NCI-H446 treated with DMSO at 0.1 percent for 48 hours (cell line): ENCODE data around the gene TRIM13.

ENCODE experiments used
- DNase-seq: peaks from one replicate; lab custom pipeline; 2025; lab: John Stamatoyannopoulos, UW

Gene TRIM13

DNA sequence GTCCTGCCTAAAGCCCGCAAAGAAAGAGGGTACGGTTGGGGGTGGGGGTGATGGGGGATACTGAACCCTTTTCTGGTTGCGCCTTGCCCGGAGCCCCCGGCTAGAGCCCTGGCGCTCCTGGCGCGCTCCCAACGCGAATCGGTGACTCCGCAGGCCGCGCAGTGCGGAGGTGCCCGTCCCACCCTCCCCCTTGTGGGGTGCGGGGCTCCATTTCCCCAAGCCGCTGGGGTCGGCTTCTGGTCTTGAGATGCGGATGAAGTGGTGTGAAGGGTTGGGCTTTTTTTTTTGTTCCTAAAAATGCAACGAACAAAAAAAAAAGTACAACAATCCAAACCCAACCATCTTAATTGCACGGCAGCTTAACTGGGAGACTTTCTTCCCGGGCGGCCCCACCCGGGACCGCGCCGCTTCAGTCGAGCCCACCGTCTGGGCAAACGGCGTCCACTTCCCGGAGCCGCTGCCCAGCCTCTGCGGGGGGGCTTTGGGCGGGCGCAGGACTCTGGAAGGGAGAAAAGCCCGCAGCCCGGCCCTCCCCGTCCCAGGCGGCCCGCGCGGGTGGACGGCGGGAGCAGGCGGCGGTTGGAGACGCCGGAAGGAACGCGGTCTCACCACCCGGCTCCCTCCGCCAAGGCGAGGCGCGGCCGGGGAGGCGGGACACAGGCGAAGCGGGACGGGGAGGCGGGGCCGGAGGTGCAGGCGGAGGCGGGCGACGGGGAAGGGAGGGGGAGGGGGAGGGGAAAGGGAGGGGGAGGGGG is 504 bp upstream of the TRIM13 start:
- no peak for DNase-seq

DNA sequence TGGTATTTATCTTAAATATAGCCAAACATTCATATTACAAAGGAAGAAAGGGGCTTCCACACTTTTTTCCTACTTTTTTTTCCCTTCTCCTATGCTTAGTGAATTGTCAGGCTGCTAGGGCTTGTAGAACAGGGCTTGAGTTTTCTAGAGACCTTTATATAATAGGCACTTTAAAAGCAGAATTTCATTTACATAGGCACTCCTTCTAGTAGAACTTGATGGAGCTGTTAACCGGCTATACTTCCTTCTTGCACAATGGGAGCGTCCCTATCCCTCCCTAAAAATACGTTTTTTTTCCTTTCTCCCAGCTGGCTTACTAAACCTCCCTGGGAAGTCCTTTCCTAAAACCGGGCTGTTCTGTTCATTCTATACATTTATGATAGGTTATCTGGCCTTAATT is 1.1 kb downstream of the TRIM13 start:
- DNase-seq: no peak

DNA sequence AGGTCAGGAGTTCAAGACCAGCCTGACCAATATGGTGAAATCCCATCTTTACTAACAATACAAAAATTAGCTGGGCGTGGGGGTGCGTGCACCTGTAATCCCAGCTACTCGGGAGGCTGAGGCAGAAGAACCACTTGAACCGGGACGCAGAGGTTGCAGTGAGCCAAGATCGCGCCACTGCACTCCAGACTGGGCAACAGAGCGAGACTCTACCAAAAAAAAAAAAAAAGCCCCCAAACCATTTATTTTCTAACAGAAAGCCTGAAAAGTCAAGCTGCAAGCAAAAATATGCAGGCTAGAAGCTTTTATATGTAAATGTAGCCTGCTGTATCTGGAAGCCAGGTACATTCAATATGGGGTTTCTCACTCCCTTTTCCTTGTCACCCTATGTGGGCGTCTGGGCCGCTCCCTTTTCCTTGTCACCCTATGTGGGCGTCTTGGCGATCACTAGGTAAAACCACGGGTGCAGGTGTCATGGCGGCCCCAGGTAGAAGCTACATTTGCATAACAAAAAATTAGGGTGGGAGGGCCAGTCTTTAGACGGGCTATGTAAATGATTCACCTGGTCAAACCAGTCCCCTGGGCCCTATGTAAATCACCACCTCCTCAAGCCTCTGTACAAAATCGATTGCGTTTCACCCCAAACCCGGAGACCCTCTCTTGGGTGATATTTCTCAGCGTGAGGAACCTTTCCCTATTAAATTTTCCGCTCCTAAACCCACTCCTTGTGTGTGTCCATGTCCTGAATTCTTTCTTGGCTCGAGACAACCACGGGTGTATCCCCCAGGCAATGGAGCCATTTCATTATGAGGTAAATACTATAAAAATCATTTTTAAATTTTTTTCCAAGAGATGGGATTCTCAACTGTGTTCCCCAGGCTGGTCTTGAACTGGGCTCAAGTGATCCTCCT is 2.1 kb downstream of the TRIM13 start:
- no peak for DNase-seq

DNA sequence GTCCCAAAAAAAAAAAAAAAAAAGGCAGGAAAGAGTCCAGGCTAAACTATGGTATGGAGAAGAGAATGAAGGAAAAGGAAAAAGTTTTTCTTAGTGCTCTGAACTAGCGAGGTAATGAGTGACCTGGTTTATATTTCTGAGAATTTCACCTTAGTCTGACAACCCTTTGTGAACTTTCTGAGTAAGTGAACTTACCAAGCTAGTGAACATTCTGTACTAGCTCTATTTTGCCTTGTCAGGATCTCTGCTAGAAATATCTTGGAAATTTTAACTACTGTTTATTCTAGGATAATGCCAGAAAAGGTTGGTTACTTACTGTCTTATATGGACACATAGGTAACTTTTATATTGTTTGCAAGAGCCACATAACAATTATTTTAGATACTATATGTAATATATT is 4.4 kb downstream of the TRIM13 start:
- no peak for DNase-seq

DNA sequence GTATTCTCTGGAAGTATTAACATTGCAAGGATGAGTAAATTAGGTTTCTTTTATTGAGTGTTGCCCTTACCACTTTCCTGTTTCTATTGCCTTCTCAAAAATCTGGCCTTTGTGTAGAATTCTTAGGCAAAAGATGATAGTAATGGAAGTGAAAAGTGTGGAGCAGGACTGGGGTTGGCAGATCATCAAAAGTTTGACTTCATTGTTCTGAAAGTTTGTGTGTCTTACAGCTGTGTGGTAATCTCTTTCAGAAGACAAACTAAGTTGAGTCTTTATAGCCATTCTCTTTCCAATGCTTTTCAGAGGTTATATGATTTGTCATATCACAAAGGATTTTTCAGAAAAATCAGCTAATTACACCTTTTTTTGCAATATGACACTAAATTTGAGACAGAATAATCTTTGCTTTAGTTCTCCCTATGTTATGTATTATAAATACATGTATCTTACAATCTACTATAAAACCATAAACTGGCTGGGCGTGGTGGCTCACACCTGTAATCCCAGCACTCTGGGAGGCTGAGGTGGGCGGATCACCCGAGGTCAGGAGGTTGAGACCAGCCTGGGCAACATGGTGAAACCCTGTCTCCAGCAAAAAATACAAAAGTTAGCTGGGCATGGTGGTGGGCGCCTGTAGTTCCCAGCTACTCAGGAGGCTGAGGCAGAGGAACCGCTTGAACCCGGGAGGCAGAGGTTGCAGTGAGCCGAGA is 9.7 kb downstream of the TRIM13 start:
- DNase-seq: no peak

DNA sequence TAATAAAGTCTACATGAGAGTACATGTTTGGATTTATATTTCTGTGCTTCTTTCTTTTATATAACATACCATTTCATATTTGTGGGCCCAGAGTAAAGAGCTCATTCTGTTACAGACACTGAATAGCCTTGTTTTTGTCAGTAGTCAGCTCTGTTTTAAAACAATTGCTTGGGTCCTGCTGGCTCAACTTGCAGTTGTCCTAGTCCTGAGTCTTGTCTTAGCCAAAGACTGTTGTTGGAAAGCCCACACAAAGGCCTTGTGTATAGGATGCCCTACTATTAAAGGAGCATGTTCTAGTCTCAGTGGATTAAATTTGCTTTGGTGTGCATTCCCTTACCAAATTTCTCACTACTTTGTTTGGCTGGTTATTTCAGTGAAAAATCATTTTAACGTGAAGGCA is 14.6 kb downstream of the TRIM13 start:
- DNase-seq: no peak

DNA sequence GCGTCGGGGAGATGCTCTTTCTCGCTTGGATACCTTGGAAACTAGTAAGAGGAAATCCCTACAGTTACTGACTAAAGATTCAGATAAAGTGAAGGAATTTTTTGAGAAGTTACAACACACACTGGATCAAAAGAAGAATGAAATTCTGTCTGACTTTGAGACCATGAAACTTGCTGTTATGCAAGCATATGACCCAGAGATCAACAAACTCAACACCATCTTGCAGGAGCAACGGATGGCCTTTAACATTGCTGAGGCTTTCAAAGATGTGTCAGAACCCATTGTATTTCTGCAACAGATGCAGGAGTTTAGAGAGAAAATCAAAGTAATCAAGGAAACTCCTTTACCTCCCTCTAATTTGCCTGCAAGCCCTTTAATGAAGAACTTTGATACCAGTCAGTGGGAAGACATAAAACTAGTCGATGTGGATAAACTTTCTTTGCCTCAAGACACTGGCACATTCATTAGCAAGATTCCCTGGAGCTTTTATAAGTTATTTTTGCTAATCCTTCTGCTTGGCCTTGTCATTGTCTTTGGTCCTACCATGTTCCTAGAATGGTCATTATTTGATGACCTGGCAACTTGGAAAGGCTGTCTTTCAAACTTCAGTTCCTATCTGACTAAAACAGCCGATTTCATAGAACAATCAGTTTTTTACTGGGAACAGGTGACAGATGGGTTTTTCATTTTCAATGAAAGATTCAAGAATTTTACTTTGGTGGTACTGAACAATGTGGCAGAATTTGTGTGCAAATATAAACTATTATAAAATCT is 15.7 kb downstream of the TRIM13 start:
- no peak for DNase-seq

DNA sequence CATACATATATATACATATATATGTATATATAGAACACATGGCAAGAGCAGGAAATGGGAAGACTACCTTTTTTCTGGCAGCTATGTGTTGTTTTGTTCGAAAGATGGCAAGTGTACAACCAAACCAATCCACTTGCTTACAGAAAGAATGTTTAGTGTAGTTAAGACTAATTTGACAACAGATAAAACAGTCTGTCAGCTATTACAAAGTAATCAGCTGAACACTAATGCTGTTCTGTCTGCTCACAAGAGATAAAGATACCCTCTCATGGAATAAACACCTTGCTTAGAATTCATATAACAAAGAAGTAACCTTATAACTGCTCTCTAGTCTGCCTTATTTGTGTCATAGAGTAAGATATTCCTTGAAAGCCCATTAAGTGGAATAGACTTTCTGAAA is 17.5 kb downstream of the TRIM13 start:
- no peak for DNase-seq

DNA sequence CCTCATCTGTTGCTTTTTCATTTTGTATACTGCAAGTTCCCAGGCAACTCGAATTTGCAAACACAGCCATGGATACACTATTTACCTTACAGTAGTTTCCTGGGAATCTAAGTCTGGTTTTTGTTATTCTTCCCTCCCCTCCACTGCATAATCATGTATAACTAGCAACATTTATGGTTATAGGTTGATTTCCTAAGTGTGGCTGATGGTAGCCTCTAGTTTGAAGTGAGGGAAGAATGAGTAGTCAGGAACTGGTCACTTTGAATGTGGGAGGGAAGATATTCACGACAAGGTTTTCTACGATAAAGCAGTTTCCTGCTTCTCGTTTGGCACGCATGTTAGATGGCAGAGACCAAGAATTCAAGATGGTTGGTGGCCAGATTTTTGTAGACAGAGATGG is 18.4 kb downstream of the TRIM13 start, which contains the start of gene KCNRG:
Gene KCNRG (plus strand): TSS at position 187 of the 400 bp plus-strand sequence. CDS start 50 bp downstream, at position 237.
- no peak for DNase-seq

DNA sequence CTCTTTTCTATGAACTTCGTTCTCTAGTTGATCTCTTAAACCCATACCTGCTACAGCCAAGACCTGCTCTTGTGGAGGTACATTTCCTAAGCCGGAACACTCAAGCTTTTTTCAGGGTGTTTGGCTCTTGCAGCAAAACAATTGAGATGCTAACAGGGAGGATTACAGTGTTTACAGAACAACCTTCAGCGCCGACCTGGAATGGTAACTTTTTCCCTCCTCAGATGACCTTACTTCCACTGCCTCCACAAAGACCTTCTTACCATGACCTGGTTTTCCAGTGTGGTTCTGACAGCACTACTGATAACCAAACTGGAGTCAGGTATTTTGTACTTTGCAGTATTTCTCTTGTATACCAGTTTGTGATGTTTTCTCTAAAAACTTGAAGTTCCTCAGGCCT is 18.9 kb downstream of the TRIM13 start:
- no peak for DNase-seq

DNA sequence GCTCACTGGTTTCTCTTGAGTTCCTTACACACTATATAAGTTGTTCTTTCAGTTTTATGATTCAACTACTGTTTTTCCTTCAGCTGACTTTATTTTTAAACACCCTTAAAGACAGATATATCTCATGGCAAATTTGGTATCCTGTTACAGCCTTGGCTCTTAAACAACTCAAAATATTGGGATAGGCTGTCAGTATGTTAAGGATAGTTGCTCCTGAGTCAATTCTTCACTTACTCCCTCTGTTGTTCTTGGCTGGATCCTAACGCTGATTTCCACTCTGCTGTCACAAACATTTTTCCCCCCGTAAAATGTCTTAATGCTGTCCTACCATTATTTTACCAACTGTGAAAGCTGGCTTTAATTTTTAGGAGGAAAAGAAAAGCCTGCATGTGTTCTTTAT is 19.6 kb downstream of the TRIM13 start:
- no peak for DNase-seq

DNA sequence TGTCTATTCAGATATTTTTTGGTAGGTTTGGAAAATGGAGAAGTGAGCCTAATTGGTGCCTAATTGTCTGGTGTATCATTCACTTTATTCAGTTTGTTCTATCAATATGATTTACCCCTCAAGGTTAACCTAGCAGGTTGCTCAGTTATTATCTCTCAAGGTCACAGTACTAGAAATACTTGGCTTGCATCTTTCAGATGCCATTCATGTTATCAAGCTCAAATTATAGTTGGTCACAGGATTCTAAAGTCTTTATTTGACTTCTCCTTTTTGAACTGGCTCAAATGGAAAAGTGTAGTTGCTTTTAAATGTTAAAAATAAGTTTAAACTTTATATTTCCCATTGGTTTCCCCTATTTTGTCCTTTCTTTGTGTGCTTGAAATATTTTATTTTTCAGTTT is 21.0 kb downstream of the TRIM13 start:
- no peak for DNase-seq

DNA sequence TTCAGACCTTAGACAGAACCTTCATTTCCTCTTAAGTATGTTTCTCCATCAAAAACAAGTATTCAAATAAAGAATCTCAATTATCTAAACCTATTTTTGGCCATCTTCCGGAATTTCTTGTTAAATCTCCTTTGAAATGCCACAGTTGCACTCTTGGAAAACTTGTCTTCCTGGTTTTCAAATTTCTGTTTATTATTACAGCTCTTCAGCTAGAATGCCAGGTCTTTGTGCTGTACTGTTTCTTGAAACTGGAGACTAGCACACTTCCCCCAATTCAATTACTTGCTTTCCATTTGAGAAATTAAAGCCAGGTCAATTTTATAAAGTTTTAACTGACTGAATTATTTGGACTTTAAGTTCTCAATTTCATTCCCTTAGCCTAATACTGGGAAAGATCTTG is 28.6 kb downstream of the TRIM13 start:
- no peak for DNase-seq

DNA sequence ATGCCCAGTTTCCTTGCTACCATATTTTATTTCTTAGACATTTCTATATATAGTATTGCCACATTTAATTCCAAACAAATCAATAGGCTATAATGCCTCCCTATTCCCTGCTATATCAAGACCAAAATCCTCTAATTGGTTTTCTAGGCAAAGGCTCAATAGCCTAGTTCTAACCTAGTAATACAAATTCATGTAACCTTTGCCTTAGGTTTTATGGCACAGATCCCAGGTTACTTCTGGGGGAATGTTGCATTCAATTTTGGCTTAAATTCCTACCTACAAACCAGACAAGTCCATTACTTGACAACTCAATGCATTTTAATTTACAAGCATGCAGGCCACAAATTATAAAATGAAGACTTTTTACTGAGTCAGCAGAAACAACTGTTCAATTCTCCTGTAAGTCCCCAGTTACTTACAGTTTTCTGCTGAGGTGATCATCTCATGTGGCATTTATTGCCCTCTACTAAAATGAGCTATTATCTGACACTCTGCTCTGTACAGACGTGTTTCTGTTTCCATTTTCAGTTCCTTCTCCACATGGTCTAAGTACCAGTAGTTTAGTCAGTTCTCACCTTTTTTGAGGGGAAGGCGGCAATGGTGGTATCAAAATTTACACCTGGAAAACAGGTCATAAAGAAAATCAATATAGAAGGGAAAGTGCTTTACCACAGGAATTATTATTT is 30.1 kb downstream of the TRIM13 start:
- no peak for DNase-seq

DNA sequence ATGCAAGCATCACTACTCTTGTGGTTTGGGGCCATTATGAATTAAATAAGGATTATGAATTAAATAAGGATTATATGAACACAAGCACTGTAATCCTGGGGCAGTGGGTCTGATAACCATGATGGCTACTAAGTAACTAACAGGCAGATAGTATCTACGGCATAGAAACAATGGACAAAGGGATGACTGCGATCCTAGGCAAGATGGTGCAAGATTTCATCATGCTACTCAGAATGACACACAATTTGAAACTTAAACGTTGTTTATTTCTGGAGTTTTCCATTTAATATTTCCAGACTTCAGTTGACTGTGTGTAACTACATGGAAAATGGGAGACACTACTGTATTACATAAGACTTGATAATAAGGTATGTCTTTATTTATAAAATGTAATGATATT is 33.5 kb downstream of the TRIM13 start:
- DNase-seq: no peak

DNA sequence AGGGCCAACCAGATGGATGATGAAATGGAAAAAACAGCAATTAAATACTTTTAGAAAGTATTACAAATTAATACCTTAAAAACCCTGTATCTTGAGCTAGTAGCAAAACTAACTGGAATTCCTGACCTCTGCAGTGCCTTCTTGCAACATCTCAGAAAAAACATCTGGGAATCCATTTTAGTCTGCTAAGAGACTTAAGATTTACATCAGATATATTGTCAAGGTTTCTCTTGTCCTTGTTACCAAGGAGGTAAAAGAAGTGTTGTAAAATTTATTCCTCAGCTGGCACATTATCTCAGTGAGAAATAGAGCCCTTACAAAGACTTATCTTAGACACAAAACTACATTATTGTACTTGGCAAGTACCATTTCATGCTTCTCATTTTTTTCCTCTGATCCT is 36.9 kb downstream of the TRIM13 start:
- no peak for DNase-seq

DNA sequence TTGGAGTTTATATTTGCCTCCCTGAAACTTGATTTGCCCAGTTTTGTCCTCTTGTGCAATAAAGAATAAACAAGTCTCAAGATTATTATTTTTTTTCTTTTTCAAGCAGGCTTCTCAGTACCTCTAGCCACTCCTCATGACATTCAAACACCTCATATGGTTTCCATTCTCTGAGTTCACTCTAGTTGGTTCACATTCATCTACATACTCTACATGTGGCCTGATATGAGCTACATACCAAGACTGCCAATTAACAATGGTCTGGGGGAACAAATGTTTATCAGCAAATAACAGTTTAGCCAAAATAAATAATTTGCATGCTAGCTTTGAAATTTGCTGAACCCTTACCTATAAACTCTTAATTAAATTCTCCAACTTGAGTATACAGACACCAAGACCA is 40.9 kb downstream of the TRIM13 start:
- DNase-seq: no peak

DNA sequence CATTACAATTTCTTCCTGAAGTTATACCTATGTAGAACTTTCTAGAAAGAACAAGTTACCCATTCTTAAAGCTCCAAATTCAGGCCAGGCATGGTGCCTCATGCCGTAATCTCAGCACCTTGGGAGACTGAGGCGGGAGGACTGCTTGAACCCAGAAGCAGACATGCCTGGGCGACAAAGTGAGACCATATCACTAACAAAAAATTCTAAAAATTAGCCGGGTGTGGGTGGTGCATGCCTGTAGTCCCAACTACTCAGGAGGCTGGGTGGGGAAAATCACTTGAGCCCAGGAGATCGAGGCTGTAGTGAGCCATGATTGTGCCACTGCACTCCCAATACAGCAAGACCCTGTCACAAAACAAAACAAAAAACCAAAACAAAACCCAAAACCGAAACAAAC is 41.4 kb downstream of the TRIM13 start:
- no peak for DNase-seq

DNA sequence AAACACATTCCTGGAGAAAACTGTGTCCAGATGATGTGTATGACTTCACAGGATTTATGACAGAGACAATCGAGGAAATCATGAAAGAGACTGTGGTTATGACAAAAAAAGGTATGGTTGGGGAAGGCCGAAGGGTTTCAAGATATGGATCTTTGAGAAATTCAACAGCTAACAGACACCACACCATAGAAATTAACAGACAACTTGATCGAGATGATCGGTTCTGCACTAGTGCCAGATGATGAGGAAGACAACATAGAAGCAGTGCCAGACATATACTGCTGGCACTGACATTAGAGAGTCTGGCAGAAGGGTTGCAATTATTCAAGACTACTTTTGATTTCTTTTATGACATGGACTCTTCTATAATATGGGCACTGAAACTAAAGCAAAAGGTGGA is 55.6 kb downstream of the TRIM13 start:
- DNase-seq: no peak

DNA sequence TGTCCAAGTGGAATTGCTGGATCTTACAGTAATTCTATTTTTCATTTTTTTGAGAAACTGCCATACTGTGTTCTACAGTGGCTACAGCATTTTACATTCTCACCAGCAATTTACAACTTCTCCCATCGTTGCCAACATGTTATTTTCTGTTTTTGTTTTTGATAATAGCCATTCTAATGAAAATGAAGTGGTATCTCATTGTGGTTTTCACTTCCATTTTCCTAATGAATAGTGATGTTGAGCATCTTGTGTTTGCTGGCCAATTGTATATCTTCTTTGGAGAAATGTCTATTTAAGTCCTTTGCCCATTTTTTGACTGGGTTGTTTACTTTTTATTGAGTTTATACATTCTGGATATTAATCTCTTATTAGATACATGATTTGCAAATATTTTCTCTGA is 57.0 kb downstream of the TRIM13 start:
- DNase-seq: no peak

DNA sequence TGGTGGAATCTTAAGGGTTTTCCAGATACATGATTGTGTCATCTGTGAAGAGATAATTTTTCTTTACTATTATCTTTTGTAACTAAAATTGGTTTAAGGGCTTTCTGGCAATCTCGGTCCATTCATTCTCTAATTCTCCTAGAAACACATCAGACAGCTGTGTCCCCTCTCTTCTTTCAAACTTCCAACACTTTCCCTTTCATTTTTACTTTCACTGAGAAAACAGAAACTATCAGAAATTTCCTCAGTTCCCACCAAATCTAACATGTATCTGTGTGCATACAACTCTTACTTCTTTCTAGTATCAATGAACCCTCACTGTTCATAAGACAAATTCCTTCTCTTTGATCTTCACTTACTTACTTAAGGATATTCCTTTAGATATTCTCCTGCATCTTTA is 58.6 kb downstream of the TRIM13 start:
- no peak for DNase-seq
